DOHH2 (cell line): ENCODE measurements around the gene CBX5.

ENCODE experiments used
- H3F3A ChIP-seq: fragments of 200-600 bp; sonication (generic), shearing (Covaris generic); 2 replicates; pipeline ENCODE4 v1.6.0; 2016; ENCODE audit warnings: antibody characterized with exemption, mild to moderate bottlenecking; ENCODE audit not compliant: control insufficient read depth, insufficient read depth
- H3K27ac ChIP-seq: fragments of 200-600 bp; sonication (generic); 2 replicates; pipeline ENCODE4 v1.5.1; 2014; ENCODE audit warnings: low read depth, mild to moderate bottlenecking, low read length, moderate library complexity
- H3K27me3 ChIP-seq: fragments of 200-600 bp; sonication (generic); 2 replicates; pipeline ENCODE4 v1.6.1; 2014; ENCODE audit warnings: mild to moderate bottlenecking, low read length, mixed read lengths; ENCODE audit not compliant: control insufficient read depth
- H3K36me3 ChIP-seq: fragments of 200-600 bp; sonication (generic); 2 replicates; pipeline ENCODE4 v1.6.1; 2014; ENCODE audit warnings: mild to moderate bottlenecking, low read length, moderate library complexity, mixed read lengths; ENCODE audit not compliant: control insufficient read depth
- H3K4me1 ChIP-seq: fragments of 200-600 bp; sonication (generic); 2 replicates; pipeline ENCODE4 v1.6.1; 2014; ENCODE audit warnings: mild to moderate bottlenecking, low read length, mixed read lengths; ENCODE audit not compliant: control insufficient read depth
- H3K4me2 ChIP-seq: fragments of 200-600 bp; sonication (generic); 2 replicates; pipeline ENCODE4 v1.6.0; 2014; ENCODE audit warnings: mild to moderate bottlenecking, low read length, moderate library complexity
- H3K4me3 ChIP-seq: fragments of 200-600 bp; sonication (generic); 2 replicates; pipeline ENCODE4 v1.5.1; 2014; ENCODE audit warnings: mild to moderate bottlenecking, low read length, mixed read lengths
- H3K79me2 ChIP-seq: fragments of 200-600 bp; sonication (generic); 2 replicates; pipeline ENCODE4 v1.6.1; 2014; ENCODE audit warnings: mild to moderate bottlenecking, low read length, mixed read lengths; ENCODE audit not compliant: control insufficient read depth
- H3K9me2 ChIP-seq: fragments of 200-600 bp; sonication (generic); replicated peaks from 2 replicates; pipeline ENCODE4 v1.6.1; 2014; ENCODE audit warnings: mild to moderate bottlenecking, low read length, mixed read lengths; ENCODE audit not compliant: control insufficient read depth
- H3K9me3 ChIP-seq: fragments of 200-600 bp; sonication (generic); 2 replicates; pipeline ENCODE4 v1.6.1; 2014; ENCODE audit warnings: antibody characterized with exemption, low read length, mixed read lengths; ENCODE audit not compliant: control insufficient read depth, insufficient read depth
- H4K20me1 ChIP-seq: fragments of 200-600 bp; sonication (generic); 2 replicates; pipeline ENCODE4 v1.6.0; 2014; ENCODE audit warnings: low read depth, mild to moderate bottlenecking, antibody characterized with exemption, low read length, moderate library complexity; ENCODE audit not compliant: control insufficient read depth, insufficient read depth
- CTCF ChIP-seq: fragments of 200-600 bp; sonication (generic); IDR thresholded peaks from one replicate; pipeline ENCODE4 v1.5.1; 2014; ENCODE audit warnings: antibody characterized with exemption, mild to moderate bottlenecking, low read depth, low read length; ENCODE audit not compliant: poor library complexity, severe bottlenecking
- EZH2phosphoT487 ChIP-seq: fragments of 200-600 bp; sonication (generic); IDR thresholded peaks from 2 replicates; pipeline ENCODE4 v1.6.1; 2017; ENCODE audit warnings: borderline replicate concordance, mild to moderate bottlenecking, antibody characterized with exemption, low read length, moderate library complexity, mixed read lengths

The CBX5 gene

GRCh38 chr12:54227376-54227775 is 52.5 kb downstream of the CBX5 start:
- H3K4me2 ChIP-seq: no peak overlapping the region
- TF ChIP-seq CTCF (no peak), EZH2phosphoT487 (no peak)
- H3K27ac ChIP-seq: no peak overlapping the region
- peaks cover 14% of the 10 kb centered on the region for H3K4me1 ChIP-seq
- H4K20me1 ChIP-seq: no peaks in the 10 kb centered on the region; the same call in 1 of the 2 replicates
- no peaks in the 10 kb centered on the region; the same call in 1 of the 2 replicates for H3F3A ChIP-seq
- no peaks in the 10 kb centered on the region for H3K9me2 ChIP-seq
- H3K36me3 ChIP-seq: peaks cover 1% of the 10 kb centered on the region; the same call in 1 of the 2 replicates
- H3K9me3 ChIP-seq: no peaks in the 10 kb centered on the region
- no peaks in the 10 kb centered on the region for H3K27me3 ChIP-seq
- no peak overlapping the region for H3K4me3 ChIP-seq
- H3K79me2 ChIP-seq: no peaks in the 10 kb centered on the region

GRCh38 chr12:54225666-54226065 is 54.3 kb downstream of the CBX5 start:
- no peak for TF ChIP-seq CTCF
- TF ChIP-seq EZH2phosphoT487: no peak
- H3K4me2 ChIP-seq: no peak overlapping the region

GRCh38 chr12:54222609-54223008 is 57.3 kb downstream of the CBX5 start:
- H3K79me2 ChIP-seq: no peaks in the 10 kb centered on the region
- no peak overlapping the region for H3K4me3 ChIP-seq
- peaks cover 10% of the 10 kb centered on the region for H3F3A ChIP-seq
- H3K36me3 ChIP-seq: no peaks in the 10 kb centered on the region
- peaks cover 32% of the 10 kb centered on the region for H3K4me1 ChIP-seq
- H3K27ac ChIP-seq: no peak overlapping the region
- no peaks in the 10 kb centered on the region for H3K27me3 ChIP-seq
- no peaks in the 10 kb centered on the region for H3K9me3 ChIP-seq
- H3K9me2 ChIP-seq: no peaks in the 10 kb centered on the region
- no peak overlapping the region for H3K4me2 ChIP-seq
- H4K20me1 ChIP-seq: no peaks in the 10 kb centered on the region; the same call in 1 of the 2 replicates
- TF ChIP-seq EZH2phosphoT487 (no peak), CTCF (no peak)

More at GRCh38 chr12:54225666-54226065, 54.3 kb downstream of the CBX5 start:
- H3K27ac ChIP-seq: no peak overlapping the region
- peaks cover 17% of the 10 kb centered on the region for H3K4me1 ChIP-seq
- no peak overlapping the region for H3K4me3 ChIP-seq
- no peaks in the 10 kb centered on the region; the same call in 1 of the 2 replicates for H4K20me1 ChIP-seq
- no peaks in the 10 kb centered on the region; the same call in 1 of the 2 replicates for H3F3A ChIP-seq
- no peaks in the 10 kb centered on the region for H3K79me2 ChIP-seq
- H3K9me3 ChIP-seq: no peaks in the 10 kb centered on the region
- H3K27me3 ChIP-seq: no peaks in the 10 kb centered on the region
- no peaks in the 10 kb centered on the region for H3K9me2 ChIP-seq
- no peaks in the 10 kb centered on the region for H3K36me3 ChIP-seq
